Naive thymus-derived CD4-positive, alpha-beta T cell (primary cell): Measurements from ENCODE around the gene CCDC57. TPM values are rescaled to one million over a fixed set of nuclear protein-coding genes. Genes with fewer than 3 reads are reported as not detected.

Experiments
- ATAC-seq: fragments of 150-1000 bp; cut with Tn5 transposase; 2 replicates; pipeline ENCODE4 v1.10.0; 2021; ENCODE audit warnings: mild to moderate bottlenecking, moderate library complexity
- CTCF ChIA-PET: fragments of 350-600 bp; sonication (Branson Sonifier 250); formaldehyde crosslinking; loops from one replicate; lab custom pipeline; 2021; ENCODE audit warnings: antibody characterized with exemption; lab: Charles Lee
- POLR2A ChIA-PET: fragments of 350-600 bp; sonication (Branson Sonifier 250); formaldehyde crosslinking; loops from one replicate; lab custom pipeline; 2021; ENCODE audit warnings: antibody characterized with exemption, inconsistent platforms; lab: Charles Lee
- DNase-seq, 9 donors: peaks; one replicate each; pipeline versions ENCODE4 v3.0.0 to v3.0.0-alpha.2; 2020 to 2022; ENCODE audit warnings: mixed read lengths in 1 of 9
- H3K27ac ChIP-seq: one replicate; pipeline ENCODE4 v1.7.0; 2013; ENCODE audit warnings: mild to moderate bottlenecking, low read depth, low read length, moderate library complexity
- H3K27me3 ChIP-seq, 2 donors: one replicate each; pipeline ENCODE4 v1.7.0; 2013; ENCODE audit warnings: low read length in 2 of 2, mild to moderate bottlenecking in 2 of 2, moderate library complexity in 2 of 2; ENCODE audit not compliant: control insufficient read depth in 2 of 2, insufficient read depth in 2 of 2
- H3K36me3 ChIP-seq, 3 experiments: 1 replicate in 2 of 3; 2 replicates in 1 of 3; pipeline ENCODE4 v1.7.0; 2013; ENCODE audit warnings: low read length in 3 of 3, mild to moderate bottlenecking in 3 of 3, moderate library complexity in 1 of 3; ENCODE audit not compliant: insufficient read depth in 3 of 3, control insufficient read depth in 2 of 3
- H3K4me1 ChIP-seq, 2 donors: one replicate each; pipeline ENCODE4 v1.7.0; 2013; ENCODE audit warnings: low read length in 2 of 2, mild to moderate bottlenecking in 2 of 2, moderate library complexity in 1 of 2; ENCODE audit not compliant: control insufficient read depth in 2 of 2, insufficient read depth in 2 of 2
- H3K4me3 ChIP-seq: 2 replicates; pipeline ENCODE4 v1.7.0; 2013; ENCODE audit warnings: mild to moderate bottlenecking, low read length
- H3K9me3 ChIP-seq, 3 experiments: 1 replicate in 2 of 3; 2 replicates in 1 of 3; pipeline ENCODE4 v1.7.0; 2013; ENCODE audit warnings: low read length in 3 of 3; ENCODE audit not compliant: control insufficient read depth in 2 of 3
- H3K27ac Mint-ChIP-seq, 9 donors: one replicate each; pipeline ENCODE4 v1.8.0; 2020 to 2022; ENCODE audit warnings: mixed read lengths in 9 of 9, mild to moderate bottlenecking in 8 of 9, moderate library complexity in 5 of 9, inconsistent platforms in 2 of 9
- H3K27me3 Mint-ChIP-seq, 5 donors: one replicate each; pipeline ENCODE4 v1.8.0; 2021 to 2022; ENCODE audit warnings: mixed read lengths in 5 of 5, mild to moderate bottlenecking in 1 of 5
- H3K36me3 Mint-ChIP-seq, 5 donors: one replicate each; pipeline ENCODE4 v1.8.0; 2020 to 2022; ENCODE audit warnings: mixed read lengths in 5 of 5, mild to moderate bottlenecking in 3 of 5, inconsistent platforms in 1 of 5
- H3K4me1 Mint-ChIP-seq, 7 donors: one replicate each; pipeline ENCODE4 v1.8.0; 2020 to 2022; ENCODE audit warnings: mixed read lengths in 7 of 7, mild to moderate bottlenecking in 3 of 7, inconsistent platforms in 1 of 7
- H3K4me3 Mint-ChIP-seq, 10 donors: one replicate each; pipeline ENCODE4 v1.8.0; 2020 to 2022; ENCODE audit warnings: mild to moderate bottlenecking in 10 of 10, mixed read lengths in 10 of 10, moderate library complexity in 6 of 10, inconsistent platforms in 2 of 10
- H3K9me3 Mint-ChIP-seq, 11 donors: one replicate each; pipeline ENCODE4 v1.8.0; 2020 to 2022; ENCODE audit warnings: mixed read lengths in 11 of 11, mild to moderate bottlenecking in 4 of 11, inconsistent platforms in 1 of 11, moderate library complexity in 1 of 11
- intact Hi-C, 2 donors: fragments of 100-400 bp; cut with micrococcal nuclease; formaldehyde crosslinking; loops; one replicate each; pipeline ENCODE4 v1.15.1; 2023
- polyA plus RNA-seq, 2 donors: library from polyadenylated mRNA; unstranded; fragments of 300-500 nt; fragmentation: Illumina TruSeq; gene quantifications; one replicate each; pipeline ENCODE4 v1.2.3, GENCODE V29; 2021
- total RNA-seq, 6 experiments: library from RNA in 5 of 6; stranded (reverse) in 5 of 6; gene quantifications; 1 replicate in 5 of 6; 2 replicates in 1 of 6; pipeline ENCODE4 v1.2.3 and lab custom pipeline; 2021 to 2026

Gene CCDC57
- total and polyA plus RNA-seq, 7 experiments from 2014 or later, result 32.1 to 127 (median 92.1) TPM

- CTCF ChIA-PET, result interaction anchor here (0.6 to 1.0 kb wide), 2 partner anchors 39 to 366 kb away, joined by 4 to 6 read pairs; partner anchors contain the start of gene DCXR
- Mint-ChIP-seq H3K9me3 (no peaks in the 10 kb centered on the region), H3K4me3 (no peak overlapping the region), H3K27ac (peak overlapping the region in 1 of 9 donors; percentile 56), H3K27me3 (peaks cover 0 to 7% (median 0%) of the 10 kb centered on the region in 5 donors), H3K36me3 (peaks cover 0 to 8% (median 0%) of the 10 kb centered on the region in 5 donors), H3K4me1 (no peaks in the 10 kb centered on the region)
- peaks cover 0 to 36% (median under 1%) of the 10 kb centered on the region in 3 experiments for H3K36me3 ChIP-seq
- H3K27me3 ChIP-seq, result no peaks in the 10 kb centered on the region
- DNase-seq (no peak), ATAC-seq (no peak)
- no peaks in the 10 kb centered on the region for H3K9me3 ChIP-seq
- no peak overlapping the region for H3K4me3 ChIP-seq
- intact Hi-C loops, result no loop called here
- H3K27ac ChIP-seq, result no peak overlapping the region
- POLR2A ChIA-PET, result interaction anchor here (0.7 kb wide), 1 partner anchor 409 kb away, joined by 5 read pairs; no protein-coding TSS in a partner anchor
- H3K4me1 ChIP-seq, result no peaks in the 10 kb centered on the region
Measured at GRCh38 chr17:82076785-82077591, 135.7 kb downstream of the CCDC57 start.

DNA sequence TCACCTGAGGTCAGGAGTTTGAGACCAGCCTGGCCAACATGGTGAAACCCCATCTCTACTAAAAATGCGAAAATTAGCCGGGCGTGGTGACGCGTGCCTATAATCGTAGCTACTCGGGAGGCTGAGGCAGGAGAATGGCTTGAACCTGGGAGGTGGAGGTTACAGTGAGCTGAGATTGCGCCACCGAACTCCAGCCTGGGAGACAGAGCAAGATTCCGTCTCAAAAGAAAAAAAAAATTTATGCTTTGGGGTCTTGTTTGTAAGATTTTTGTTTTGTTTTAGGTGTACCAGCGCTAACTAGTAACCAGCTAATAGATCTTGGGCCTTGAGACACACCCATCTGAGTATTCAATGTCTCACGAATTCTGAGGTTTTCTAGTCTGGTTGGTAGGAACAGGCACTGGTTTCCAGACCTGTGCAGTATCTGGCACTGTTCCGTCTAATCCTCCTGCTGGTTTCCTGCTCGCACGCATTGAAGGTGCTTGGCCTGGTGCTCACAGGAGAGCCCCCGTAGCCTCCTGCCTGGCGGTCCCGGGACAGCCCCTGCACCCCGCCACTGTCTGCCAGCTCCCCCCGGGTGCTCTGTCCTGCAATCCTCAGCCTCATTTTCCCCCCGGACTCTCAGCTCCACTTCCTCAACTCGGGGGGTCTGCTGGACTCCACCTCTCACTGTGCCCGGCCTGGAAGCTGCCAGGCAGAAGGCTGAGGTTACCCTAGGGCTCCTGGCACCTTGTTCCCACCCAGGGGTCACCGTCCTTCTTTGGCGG is 136.4 kb downstream of the CCDC57 start:
- H3K27me3 ChIP-seq, result no peaks in the 10 kb centered on the region
- ChIA-PET CTCF (interaction anchor here (0.6 to 1.0 kb wide), 2 partner anchors 39 to 365 kb away, joined by 4 to 6 read pairs; partner anchors contain the start of gene DCXR), POLR2A (interaction anchor here (0.7 kb wide), 1 partner anchor 408 kb away, joined by 5 read pairs; no protein-coding TSS in a partner anchor)
- no peak overlapping the region for H3K27ac ChIP-seq
- Mint-ChIP-seq H3K9me3 (no peaks in the 10 kb centered on the region), H3K4me1 (no peaks in the 10 kb centered on the region), H3K36me3 (peaks cover 0 to 8% (median 0%) of the 10 kb centered on the region in 5 donors), H3K27ac (peak overlapping the region in 1 of 9 donors; percentile 56), H3K27me3 (peaks cover 0 to 7% (median 0%) of the 10 kb centered on the region in 5 donors), H3K4me3 (no peak overlapping the region)
- ATAC-seq (no peak), DNase-seq (no peak)
- no peaks in the 10 kb centered on the region for H3K4me1 ChIP-seq
- H3K36me3 ChIP-seq, result peaks cover 0 to 29% (median 0%) of the 10 kb centered on the region in 3 experiments
- H3K4me3 ChIP-seq, result no peak overlapping the region
- no peaks in the 10 kb centered on the region for H3K9me3 ChIP-seq
- intact Hi-C loops, result no loop called here

DNA sequence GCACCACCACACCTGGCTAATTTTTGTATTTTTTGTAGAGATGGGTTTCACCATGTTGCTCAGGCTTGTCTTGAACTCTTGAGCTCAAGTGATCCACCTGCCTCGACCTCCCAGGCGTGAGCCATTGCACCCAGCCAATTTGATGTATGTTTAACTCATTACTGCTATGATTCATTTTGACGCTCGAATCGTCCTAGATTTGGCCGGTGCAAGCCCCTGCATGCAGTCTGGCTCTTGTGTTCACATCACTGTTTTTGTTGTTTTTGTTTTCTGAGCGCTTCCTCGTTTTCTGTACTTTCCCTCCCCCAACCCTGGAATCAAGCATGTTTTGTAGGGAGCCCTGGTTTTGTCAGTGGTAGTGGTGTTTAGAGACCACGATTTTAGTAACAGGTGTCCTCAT is 139.2 kb downstream of the CCDC57 start:
- intact Hi-C loops, result no loop called here
- Histone ChIP-seq H3K27me3 (no peaks in the 10 kb centered on the region), H3K36me3 (peaks cover 0 to 6% (median 0%) of the 10 kb centered on the region in 3 experiments), H3K4me1 (no peaks in the 10 kb centered on the region), H3K4me3 (no peak overlapping the region), H3K27ac (no peak overlapping the region), H3K9me3 (no peaks in the 10 kb centered on the region)
- ChIA-PET POLR2A (no interaction called here), CTCF (no interaction called here)
- no peak overlapping the region for H3K27ac Mint-ChIP-seq
- ATAC-seq, result no peak
- peaks cover 0 to 3% (median 0%) of the 10 kb centered on the region in 5 donors for H3K36me3 Mint-ChIP-seq
- no peak for DNase-seq
- no peak overlapping the region for H3K4me3 Mint-ChIP-seq
- H3K4me1 Mint-ChIP-seq, result no peaks in the 10 kb centered on the region
- H3K27me3 Mint-ChIP-seq, result peaks cover 0 to 7% (median 0%) of the 10 kb centered on the region in 5 donors
- no peaks in the 10 kb centered on the region for H3K9me3 Mint-ChIP-seq

DNA sequence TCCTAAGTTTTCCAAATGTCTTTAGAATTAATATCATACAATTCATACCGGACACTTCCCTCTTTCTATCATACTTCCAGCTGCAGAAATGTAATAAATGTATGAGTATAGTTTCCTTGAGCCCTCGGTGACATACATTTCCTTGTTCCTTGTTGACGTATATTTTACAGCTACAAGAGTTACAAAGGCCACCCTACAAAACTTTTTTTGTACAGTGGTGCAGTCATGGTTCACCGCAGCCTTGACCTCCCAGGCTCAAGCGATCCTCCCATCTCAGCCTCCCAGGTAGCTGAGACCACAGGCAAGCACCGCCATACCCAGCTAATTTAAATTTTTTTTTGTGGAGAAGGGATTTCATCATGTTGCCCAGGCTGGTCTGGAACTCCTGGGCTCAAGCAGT is 139.8 kb downstream of the CCDC57 start:
- Mint-ChIP-seq H3K27ac (no peak overlapping the region), H3K4me3 (no peak overlapping the region)
- POLR2A ChIA-PET, result interaction anchor here (0.7 kb wide), 1 partner anchor 21 kb away, joined by 4 read pairs; no protein-coding TSS in a partner anchor

GRCh38 chr17:82070611-82071010 is 142.0 kb downstream of the CCDC57 start:
- Histone ChIP-seq H3K4me1 (peaks cover 8% of the 10 kb centered on the region in 2 donors), H3K27me3 (no peaks in the 10 kb centered on the region), H3K9me3 (no peaks in the 10 kb centered on the region), H3K27ac (no peak overlapping the region), H3K4me3 (no peak overlapping the region), H3K36me3 (no peaks in the 10 kb centered on the region)
- intact Hi-C loops, result no loop called here
- no peak for ATAC-seq
- Mint-ChIP-seq H3K9me3 (no peaks in the 10 kb centered on the region), H3K4me3 (no peak overlapping the region), H3K27ac (peak overlapping the region in 2 of 9 donors; percentile 17 to 51), H3K4me1 (peaks cover 0 to 12% (median 5%) of the 10 kb centered on the region in 7 donors), H3K27me3 (peaks cover 0 to 7% (median 0%) of the 10 kb centered on the region in 5 donors), H3K36me3 (no peaks in the 10 kb centered on the region)
- POLR2A ChIA-PET, result interaction anchor here (0.7 kb wide), 1 partner anchor 27 kb away, joined by 4 read pairs; no protein-coding TSS in a partner anchor
- CTCF ChIA-PET, result no interaction called here
- DNase-seq, result no peak

More for the DNA sequence above, 139.8 kb downstream of the CCDC57 start:
- no peaks in the 10 kb centered on the region for H3K4me1 Mint-ChIP-seq
- Histone ChIP-seq H3K36me3 (no peaks in the 10 kb centered on the region), H3K4me3 (no peak overlapping the region), H3K4me1 (no peaks in the 10 kb centered on the region), H3K9me3 (no peaks in the 10 kb centered on the region), H3K27me3 (no peaks in the 10 kb centered on the region), H3K27ac (no peak overlapping the region)
- DNase-seq, result no peak
- H3K9me3 Mint-ChIP-seq, result no peaks in the 10 kb centered on the region
- CTCF ChIA-PET, result no interaction called here
- intact Hi-C loops, result no loop called here
- H3K27me3 Mint-ChIP-seq, result peaks cover 0 to 7% (median 0%) of the 10 kb centered on the region in 5 donors
- no peaks in the 10 kb centered on the region for H3K36me3 Mint-ChIP-seq
- no peak for ATAC-seq

- intact Hi-C loops, result loop anchor here (1.0 kb wide), 6 partner anchors 14 to 61 kb away; partner anchors contain the start of genes DCXR (in 1 of the 2), FASN (in 1 of the 2), GPS1 (in 1 of the 2) and LRRC45 (in 1 of the 2)
Measured at GRCh38 chr17:82065638-82066303, 146.9 kb downstream of the CCDC57 start, which contains the start of gene DUS1L. DUS1L (minus strand) TSS chr17:82065804; CDS start chr17:82065059, 745 bp downstream.

More at GRCh38 chr17:82065638-82066303, 146.9 kb downstream of the CCDC57 start, which contains the start of gene DUS1L:
- peaks cover 0 to 18% (median 10%) of the 10 kb centered on the region in 7 donors for H3K4me1 Mint-ChIP-seq
- ChIA-PET CTCF (interaction anchor here (0.6 kb wide), 1 partner anchor 479 kb away, joined by 3 read pairs; no protein-coding TSS in a partner anchor), POLR2A (interaction anchor here (0.6 to 3.9 kb wide), 13 partner anchors 13 to 382 kb away, joined by 3 to 54 read pairs (median 5); partner anchors contain the start of genes ARL16, CENPX, GPS1 and HGS)
- Histone ChIP-seq H3K9me3 (no peaks in the 10 kb centered on the region), H3K27me3 (no peaks in the 10 kb centered on the region), H3K4me3 (peak within 1 kb of the TSS; percentile 66), H3K27ac (peak within 1 kb of the TSS; percentile 86), H3K4me1 (peaks cover 8 to 27% of the 10 kb centered on the region in 2 donors), H3K36me3 (peaks cover 0 to 30% (median 4%) of the 10 kb centered on the region in 3 experiments)
- H3K9me3 Mint-ChIP-seq, result no peaks in the 10 kb centered on the region
- peak within 1 kb of the TSS; percentile 73 to 91 (median 82) for H3K4me3 Mint-ChIP-seq
- ATAC-seq (peak; percentile 95), DNase-seq (peak; percentile 55 to 87 (median 71))
- no peaks in the 10 kb centered on the region for H3K27me3 Mint-ChIP-seq
- H3K36me3 Mint-ChIP-seq, result no peaks in the 10 kb centered on the region
- peak within 1 kb of the TSS; percentile 86 to 95 (median 93) for H3K27ac Mint-ChIP-seq
